Gastrocnemius medialis (tissue), 4 donors: ENCODE data around the gene NFX1.

ENCODE experiments used
- POLR2A ChIP-seq, 2 donors: fragments of 450-650 bp; IDR thresholded peaks; one replicate each; pipeline ENCODE4 v1.6.1; 2017; ENCODE audit warnings: antibody characterized with exemption in 2 of 2, mild to moderate bottlenecking in 2 of 2, moderate library complexity in 2 of 2
- TF ChIP-seq, protein P1 (sequence below), 5 experiments: fragments of 450-650 bp in 3 of 5; fragments of 200-600 bp in 2 of 5; sonication (generic) in 2 of 5; IDR thresholded peaks in 4 of 5; conservative IDR thresholded peaks in 1 of 5; 1 replicate in 4 of 5; 2 replicates in 1 of 5; pipeline ENCODE4 v1.5.1; 2016 to 2019; ENCODE audit warnings: antibody characterized with exemption in 5 of 5, mild to moderate bottlenecking in 3 of 5, moderate library complexity in 3 of 5

DNA sequence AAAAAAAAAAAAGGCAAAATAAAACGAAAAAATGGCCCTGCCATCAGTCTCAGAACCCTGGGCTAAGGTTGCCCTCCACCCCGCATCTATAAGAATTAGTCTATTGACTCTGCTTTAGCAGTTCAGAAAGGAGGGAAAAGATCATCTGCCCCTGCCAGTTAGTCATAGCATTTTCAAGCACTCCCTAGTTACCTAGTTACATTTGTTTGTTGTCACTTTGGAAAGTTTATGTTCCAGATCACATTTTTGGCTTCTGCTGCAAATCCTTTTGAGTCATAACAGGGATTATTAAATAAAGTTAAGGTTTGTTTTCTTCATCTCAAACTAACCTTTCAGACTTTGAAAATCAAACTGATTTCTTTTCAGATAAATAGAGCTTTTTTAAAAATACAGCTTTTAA, 60.0 kb downstream of the NFX1 start:
- TF ChIP-seq POLR2A (IDR thresholded peaks at IDR 0.05), result no peak
- TF ChIP-seq, protein P1, sequence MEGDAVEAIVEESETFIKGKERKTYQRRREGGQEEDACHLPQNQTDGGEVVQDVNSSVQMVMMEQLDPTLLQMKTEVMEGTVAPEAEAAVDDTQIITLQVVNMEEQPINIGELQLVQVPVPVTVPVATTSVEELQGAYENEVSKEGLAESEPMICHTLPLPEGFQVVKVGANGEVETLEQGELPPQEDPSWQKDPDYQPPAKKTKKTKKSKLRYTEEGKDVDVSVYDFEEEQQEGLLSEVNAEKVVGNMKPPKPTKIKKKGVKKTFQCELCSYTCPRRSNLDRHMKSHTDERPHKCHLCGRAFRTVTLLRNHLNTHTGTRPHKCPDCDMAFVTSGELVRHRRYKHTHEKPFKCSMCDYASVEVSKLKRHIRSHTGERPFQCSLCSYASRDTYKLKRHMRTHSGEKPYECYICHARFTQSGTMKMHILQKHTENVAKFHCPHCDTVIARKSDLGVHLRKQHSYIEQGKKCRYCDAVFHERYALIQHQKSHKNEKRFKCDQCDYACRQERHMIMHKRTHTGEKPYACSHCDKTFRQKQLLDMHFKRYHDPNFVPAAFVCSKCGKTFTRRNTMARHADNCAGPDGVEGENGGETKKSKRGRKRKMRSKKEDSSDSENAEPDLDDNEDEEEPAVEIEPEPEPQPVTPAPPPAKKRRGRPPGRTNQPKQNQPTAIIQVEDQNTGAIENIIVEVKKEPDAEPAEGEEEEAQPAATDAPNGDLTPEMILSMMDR (IDR thresholded peaks at IDR 0.05 in 4 of 5, conservative IDR thresholded peaks at IDR 0.05 in 1 of 5), result no peak
